HEK293 (cell line): ENCODE results near the gene CD81.

Source experiments
- CTCF ChIA-PET: fragments of 350-600 bp; formaldehyde crosslinking; extraction: SDS; loops from one replicate; lab custom pipeline; 2021; ENCODE audit warnings: antibody characterized with exemption; lab: Yijun Ruan, JAX
- POLR2A ChIA-PET: fragments of 300-600 bp; formaldehyde crosslinking; extraction: SDS; loops from one replicate; lab custom pipeline; 2020; ENCODE audit warnings: antibody characterized with exemption, inconsistent platforms; lab: Yijun Ruan, JAX
- H3K27ac ChIP-seq: fragments of 200-500 bp; sonication (Bioruptor generic); 2 replicates; pipeline ENCODE4 v1.5.1; 2014; ENCODE audit warnings: low read depth, low read length, control low read depth, inconsistent platforms; ENCODE audit errors: extremely low read depth
- H3K36me3 ChIP-seq, 2 experiments: fragments of 200-500 bp in 1 of 2; sonication (Bioruptor generic) in 1 of 2; 1 replicate in 1 of 2; 2 replicates in 1 of 2; pipeline ENCODE4 v1.5.1; 2014 to 2017; ENCODE audit warnings: inconsistent platforms in 2 of 2, low read length in 2 of 2; ENCODE audit not compliant: control insufficient read depth in 2 of 2, insufficient read depth in 1 of 2
- H3K4me1 ChIP-seq: fragments of 200-500 bp; sonication (Bioruptor generic); 2 replicates; pipeline ENCODE4 v1.5.1; 2014; ENCODE audit warnings: mild to moderate bottlenecking, low read length, inconsistent platforms; ENCODE audit not compliant: control insufficient read depth, insufficient read depth
- H3K4me3 ChIP-seq: 2 replicates; pipeline ENCODE4 v1.5.1; 2011; ENCODE audit warnings: low read depth, mild to moderate bottlenecking, control low read depth, low read length, moderate library complexity
- H3K9me3 ChIP-seq: fragments of 200-500 bp; sonication (Bioruptor generic); 2 replicates; pipeline ENCODE4 v1.5.1; 2014; ENCODE audit warnings: low read depth, low read length, inconsistent platforms; ENCODE audit not compliant: control insufficient read depth, insufficient read depth
- FEZF1 ChIP-seq: fragments of 450-650 bp; formaldehyde crosslinking; IDR thresholded peaks from 2 replicates; pipeline ENCODE4 v1.5.1; 2016; ENCODE audit warnings: missing biosample characterization, missing genetic modification characterization
- KLF1 ChIP-seq: fragments of 450-650 bp; formaldehyde crosslinking; IDR thresholded peaks from 2 replicates; pipeline ENCODE4 v1.5.1; 2016; ENCODE audit warnings: missing biosample characterization, missing genetic modification characterization
- KLF8 ChIP-seq: fragments of 450-650 bp; formaldehyde crosslinking; IDR thresholded peaks from 2 replicates; pipeline ENCODE4 v1.5.1; 2016; ENCODE audit warnings: missing biosample characterization, missing genetic modification characterization
- OVOL3 ChIP-seq: fragments of 450-650 bp; formaldehyde crosslinking; IDR thresholded peaks from 2 replicates; pipeline ENCODE4 v1.5.1; 2016; ENCODE audit warnings: missing biosample characterization, missing genetic modification characterization
- SALL2 ChIP-seq: fragments of 450-650 bp; formaldehyde crosslinking; IDR thresholded peaks from 2 replicates; pipeline ENCODE4 v1.5.0; 2017; ENCODE audit warnings: missing biosample characterization, mild to moderate bottlenecking, missing genetic modification characterization, borderline replicate concordance
- SCRT1 ChIP-seq: fragments of 450-650 bp; formaldehyde crosslinking; IDR thresholded peaks from 2 replicates; pipeline ENCODE4 v1.5.1; 2016; ENCODE audit warnings: missing biosample characterization, missing genetic modification characterization, borderline replicate concordance
- SCRT2 ChIP-seq: fragments of 450-650 bp; formaldehyde crosslinking; IDR thresholded peaks from 2 replicates; pipeline ENCODE4 v1.5.1; 2016; ENCODE audit warnings: missing biosample characterization, missing genetic modification characterization
- SP7 ChIP-seq: fragments of 450-650 bp; formaldehyde crosslinking; IDR thresholded peaks from 2 replicates; pipeline ENCODE4 v1.5.1; 2016; ENCODE audit warnings: missing biosample characterization, missing genetic modification characterization
- ZEB2 ChIP-seq: fragments of 450-650 bp; formaldehyde crosslinking; IDR thresholded peaks from 2 replicates; pipeline ENCODE4 v1.5.1; 2016; ENCODE audit warnings: missing biosample characterization, missing genetic modification characterization
- ZFP69B ChIP-seq: fragments of 450-650 bp; formaldehyde crosslinking; IDR thresholded peaks from 2 replicates; pipeline ENCODE4 v1.5.1; 2016; ENCODE audit warnings: missing biosample characterization, missing genetic modification characterization
- ZNF10 ChIP-seq: fragments of 450-650 bp; formaldehyde crosslinking; IDR thresholded peaks from 2 replicates; pipeline ENCODE4 v1.5.1; 2017; ENCODE audit warnings: missing biosample characterization, missing genetic modification characterization
- ZNF169 ChIP-seq: fragments of 450-650 bp; formaldehyde crosslinking; IDR thresholded peaks from 2 replicates; pipeline ENCODE4 v1.5.1; 2016; ENCODE audit warnings: missing biosample characterization, missing genetic modification characterization
- ZNF175 ChIP-seq: fragments of 450-650 bp; formaldehyde crosslinking; IDR thresholded peaks from 2 replicates; pipeline ENCODE4 v1.5.1; 2016; ENCODE audit warnings: missing biosample characterization, missing genetic modification characterization
- ZNF354C ChIP-seq: fragments of 450-650 bp; formaldehyde crosslinking; IDR thresholded peaks from 2 replicates; pipeline ENCODE4 v1.5.1; 2016; ENCODE audit warnings: missing biosample characterization, missing genetic modification characterization, low read depth, borderline replicate concordance
- ZNF621 ChIP-seq: fragments of 450-650 bp; formaldehyde crosslinking; IDR thresholded peaks from 2 replicates; pipeline ENCODE4 v1.5.1; 2017; ENCODE audit warnings: missing biosample characterization, missing genetic modification characterization
- ZNF624 ChIP-seq: fragments of 450-650 bp; formaldehyde crosslinking; IDR thresholded peaks from 2 replicates; pipeline ENCODE4 v1.5.1; 2017; ENCODE audit warnings: missing biosample characterization, missing genetic modification characterization
- ZNF626 ChIP-seq: fragments of 450-650 bp; sonication (Bioruptor Pico); formaldehyde crosslinking; IDR thresholded peaks from 2 replicates; pipeline ENCODE4 v1.5.1; 2018; ENCODE audit warnings: missing biosample characterization, missing genetic modification characterization, inconsistent platforms
- ZNF629 ChIP-seq: fragments of 450-650 bp; formaldehyde crosslinking; IDR thresholded peaks from 2 replicates; pipeline ENCODE4 v1.5.1; 2017; ENCODE audit warnings: missing biosample characterization, missing genetic modification characterization
- ZNF654 ChIP-seq: fragments of 450-650 bp; formaldehyde crosslinking; IDR thresholded peaks from 2 replicates; pipeline ENCODE4 v1.5.1; 2016; ENCODE audit warnings: low read depth, missing biosample characterization, missing genetic modification characterization
- ZNF837 ChIP-seq: fragments of 450-650 bp; formaldehyde crosslinking; IDR thresholded peaks from 2 replicates; pipeline ENCODE4 v1.5.1; 2016; ENCODE audit warnings: missing biosample characterization, missing genetic modification characterization
- TF ChIP-seq, protein P1 (sequence below): fragments of 450-650 bp; formaldehyde crosslinking; IDR thresholded peaks from 2 replicates; pipeline ENCODE4 v1.5.1; 2016; ENCODE audit warnings: missing biosample characterization, missing genetic modification characterization
- TF ChIP-seq, protein P2 (sequence below): fragments of 450-650 bp; formaldehyde crosslinking; IDR thresholded peaks from 2 replicates; pipeline ENCODE4 v1.5.1; 2016; ENCODE audit warnings: missing biosample characterization, missing genetic modification characterization, borderline replicate concordance

CD81 gene

DNA sequence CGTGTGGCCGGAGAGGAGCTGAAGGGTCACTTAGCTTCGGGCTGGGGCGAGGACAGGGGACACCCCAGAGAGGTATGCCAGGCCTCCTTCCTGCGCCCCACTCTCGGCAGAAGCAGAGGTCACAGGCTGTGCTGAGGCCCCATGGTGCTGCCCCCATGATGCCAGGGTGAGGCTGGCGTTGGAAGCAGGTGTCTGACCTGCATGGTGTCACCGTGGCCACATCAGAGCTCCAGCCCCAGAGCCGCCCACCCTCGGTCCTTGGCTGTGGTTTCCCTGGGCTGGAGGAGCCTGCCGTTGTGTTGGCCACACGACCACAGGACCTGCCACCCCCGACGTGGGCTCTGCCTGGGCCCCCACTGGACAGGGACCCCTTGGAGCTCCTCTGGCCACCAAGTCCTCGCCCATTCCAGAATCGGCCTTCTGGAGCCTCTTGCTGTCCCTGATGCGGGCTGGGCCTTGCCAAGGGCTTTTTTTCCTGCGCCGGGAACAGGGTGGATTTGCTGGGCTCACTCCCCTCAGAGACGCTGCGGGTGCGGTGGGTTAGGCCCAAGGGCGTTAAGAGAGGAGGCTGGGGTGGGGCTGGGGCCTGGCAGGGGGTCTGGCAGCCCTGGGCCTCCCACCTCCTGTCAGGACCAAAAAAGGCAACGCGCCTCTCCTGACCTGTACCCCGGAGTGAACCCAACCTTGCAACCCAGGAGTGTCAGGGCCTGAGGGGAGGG is 15.3 kb downstream of the CD81 start:
- TF ChIP-seq KLF1 (tag by site-specific recombination): peak; percentile 76
- TF ChIP-seq, protein P1, sequence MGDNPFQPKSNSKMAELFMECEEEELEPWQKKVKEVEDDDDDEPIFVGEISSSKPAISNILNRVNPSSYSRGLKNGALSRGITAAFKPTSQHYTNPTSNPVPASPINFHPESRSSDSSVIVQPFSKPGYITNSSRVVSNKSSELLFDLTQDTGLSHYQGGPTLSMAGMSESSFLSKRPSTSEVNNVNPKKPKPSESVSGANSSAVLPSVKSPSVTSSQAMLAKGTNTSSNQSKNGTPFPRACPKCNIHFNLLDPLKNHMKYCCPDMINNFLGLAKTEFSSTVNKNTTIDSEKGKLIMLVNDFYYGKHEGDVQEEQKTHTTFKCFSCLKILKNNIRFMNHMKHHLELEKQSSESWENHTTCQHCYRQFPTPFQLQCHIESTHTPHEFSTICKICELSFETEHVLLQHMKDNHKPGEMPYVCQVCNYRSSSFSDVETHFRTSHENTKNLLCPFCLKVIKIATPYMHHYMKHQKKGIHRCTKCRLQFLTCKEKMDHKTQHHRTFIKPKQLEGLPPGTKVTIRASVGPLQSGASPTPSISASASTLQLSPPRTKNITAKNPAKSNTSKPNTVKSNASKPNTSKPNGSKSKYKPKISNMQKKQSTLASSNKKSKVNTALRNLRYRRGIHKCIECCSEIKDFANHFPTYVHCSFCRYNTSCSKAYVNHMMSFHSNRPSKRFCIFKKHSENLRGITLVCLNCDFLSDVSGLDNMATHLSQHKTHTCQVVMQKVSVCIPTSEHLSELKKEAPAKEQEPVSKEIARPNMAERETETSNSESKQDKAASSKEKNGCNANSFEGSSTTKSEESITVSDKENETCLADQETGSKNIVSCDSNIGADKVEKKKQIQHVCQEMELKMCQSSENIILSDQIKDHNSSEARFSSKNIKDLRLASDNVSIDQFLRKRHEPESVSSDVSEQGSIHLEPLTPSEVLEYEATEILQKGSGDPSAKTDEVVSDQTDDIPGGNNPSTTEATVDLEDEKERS (tag by site-specific recombination): no peak
- peaks cover 0 to 85% of the 10 kb centered on the region in 2 experiments; a peak in 1 of 3 replicates for H3K36me3 ChIP-seq
- POLR2A ChIA-PET: no interaction called here

DNA sequence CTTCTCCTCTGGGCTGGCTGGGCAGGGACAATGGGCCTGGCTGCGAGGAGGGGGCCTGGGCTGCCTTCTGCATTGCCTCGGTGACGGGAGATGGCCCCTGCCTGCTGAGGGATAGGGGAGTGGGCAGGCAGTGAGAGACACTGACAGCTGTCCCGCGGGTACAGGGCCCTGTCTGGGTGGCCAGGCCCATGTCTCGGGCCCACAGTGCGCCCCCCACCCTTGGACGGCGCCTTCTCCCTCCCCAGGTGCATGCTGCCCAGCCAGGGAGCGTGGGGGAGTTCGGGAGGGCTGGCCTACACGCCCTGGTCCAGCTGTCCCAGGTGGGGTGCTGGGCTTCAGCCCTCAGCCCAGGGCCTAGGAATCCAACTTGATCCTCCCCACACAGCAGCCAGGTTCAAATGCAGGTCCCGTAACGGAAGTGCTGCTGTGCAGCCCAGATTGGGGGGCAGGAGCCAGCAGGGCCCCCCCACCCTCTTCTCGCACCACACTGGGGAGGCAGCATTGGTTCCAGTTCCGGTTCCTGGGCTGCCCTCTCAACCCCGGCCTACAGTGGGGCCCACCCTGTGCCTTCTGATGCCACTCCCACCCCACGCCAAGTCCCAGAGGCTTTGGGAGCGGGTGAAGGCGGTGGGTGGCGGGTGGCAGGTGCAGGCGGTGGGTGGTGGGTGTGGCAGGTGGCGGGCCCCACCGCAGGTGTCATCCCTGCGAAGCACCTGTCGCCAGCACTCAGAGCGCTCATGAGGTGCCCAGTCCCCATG is 16.2 kb downstream of the CD81 start:
- ChIA-PET CTCF (no interaction called here), POLR2A (no interaction called here)
- no peak overlapping the region for H3K27ac ChIP-seq
- peaks cover 0 to 92% of the 10 kb centered on the region in 2 experiments; a peak in 1 of 3 replicates for H3K36me3 ChIP-seq
- H3K4me1 ChIP-seq: no peaks in the 10 kb centered on the region
- H3K9me3 ChIP-seq: no peaks in the 10 kb centered on the region
- no peak overlapping the region for H3K4me3 ChIP-seq
- no peak for TF ChIP-seq ZNF654 (tag by site-specific recombination)
- 0 out of 2 replicates have a peak, but pooled peaks have one; percentile 31 for TF ChIP-seq SCRT1
- TF ChIP-seq ZFP69B (tag by site-specific recombination): 0 out of 2 replicates have a peak, but pooled peaks have one; percentile 18
- TF ChIP-seq ZNF624: no peak
- TF ChIP-seq ZNF175 (tag by site-specific recombination): no peak
- peak; percentile 56 for TF ChIP-seq SCRT2 (tag by site-specific recombination)

More for the DNA sequence above, 15.3 kb downstream of the CD81 start:
- Histone ChIP-seq H3K4me1 (no peaks in the 10 kb centered on the region), H3K27ac (no peak overlapping the region), H3K9me3 (no peaks in the 10 kb centered on the region), H3K4me3 (no peak overlapping the region)
- CTCF ChIA-PET: no interaction called here

DNA sequence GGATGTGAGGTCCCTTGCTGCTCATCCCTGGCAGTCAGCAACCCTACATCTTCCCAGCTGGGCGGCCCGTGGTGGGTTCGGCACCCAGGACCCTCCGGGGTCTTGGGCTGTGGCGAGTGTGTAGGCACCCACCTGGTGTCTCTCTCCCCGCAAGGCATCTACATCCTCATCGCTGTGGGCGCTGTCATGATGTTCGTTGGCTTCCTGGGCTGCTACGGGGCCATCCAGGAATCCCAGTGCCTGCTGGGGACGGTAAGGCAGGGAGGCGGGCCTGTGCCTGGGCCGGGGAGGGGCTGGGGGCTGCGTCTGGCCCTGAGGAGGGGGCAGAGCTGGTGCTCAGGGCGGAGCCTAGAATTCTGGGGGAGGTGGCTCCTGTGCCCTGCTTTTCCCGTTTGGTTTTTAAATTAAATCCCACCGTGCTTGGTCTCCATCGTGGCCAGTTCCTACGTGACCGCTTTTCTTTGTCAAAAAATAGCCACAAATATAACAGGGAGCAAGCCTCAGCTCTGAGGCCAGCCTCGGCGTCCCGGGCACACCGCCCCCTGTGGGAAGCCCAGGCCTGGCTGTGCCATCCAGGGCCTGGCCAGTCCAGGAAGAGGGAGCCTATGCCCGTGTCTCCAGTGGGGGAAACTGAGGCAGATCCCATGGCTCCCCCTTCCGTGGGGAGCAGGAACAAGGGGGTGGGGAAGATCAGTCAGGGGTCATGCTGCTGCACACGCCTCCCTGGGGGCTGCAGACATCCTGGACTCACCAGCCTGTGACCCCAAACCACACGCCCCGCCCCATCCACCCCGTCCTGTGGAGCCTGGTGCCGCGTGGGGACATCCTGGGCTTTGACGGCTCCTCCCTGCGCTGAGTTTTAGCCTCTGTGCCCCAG is 17.1 kb downstream of the CD81 start:
- H3K36me3 ChIP-seq: peaks cover 0 to 88% of the 10 kb centered on the region in 2 experiments; a peak in 1 of 3 replicates
- H3K9me3 ChIP-seq: no peaks in the 10 kb centered on the region
- TF ChIP-seq ZNF354C (tag by site-specific recombination) (no peak), OVOL3 (tag by site-specific recombination) (no peak), ZNF10 (no peak), FEZF1 (tag by site-specific recombination) (no peak)
- CTCF ChIA-PET: interaction anchor here (0.6 to 0.7 kb wide), 2 partner anchors 25 to 51 kb away, joined by 3 to 4 read pairs; no protein-coding TSS in a partner anchor
- no peaks in the 10 kb centered on the region for H3K4me1 ChIP-seq
- no peak overlapping the region for H3K27ac ChIP-seq
- POLR2A ChIA-PET: no interaction called here
- H3K4me3 ChIP-seq: no peak overlapping the region

DNA sequence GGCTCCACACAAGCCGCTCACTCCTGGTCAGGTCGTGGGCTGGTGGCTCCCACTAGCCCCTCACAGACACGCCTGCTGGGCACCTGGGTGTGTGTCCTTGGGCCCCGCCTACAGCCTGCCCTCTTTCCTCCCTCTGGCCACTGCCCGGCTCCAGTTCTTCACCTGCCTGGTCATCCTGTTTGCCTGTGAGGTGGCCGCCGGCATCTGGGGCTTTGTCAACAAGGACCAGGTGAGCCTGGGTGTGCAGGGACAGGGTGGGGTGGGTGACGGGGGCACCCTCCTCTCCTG is 17.7 kb downstream of the CD81 start:
- Histone ChIP-seq H3K9me3 (no peaks in the 10 kb centered on the region), H3K27ac (no peak overlapping the region), H3K4me1 (no peaks in the 10 kb centered on the region), H3K36me3 (peaks cover 0 to 82% of the 10 kb centered on the region in 2 experiments; a peak in 1 of 3 replicates), H3K4me3 (no peak overlapping the region)
- CTCF ChIA-PET: interaction anchor here (0.6 kb wide), 1 partner anchor 25 kb away, joined by 4 read pairs; no protein-coding TSS in a partner anchor
- POLR2A ChIA-PET: no interaction called here
- TF ChIP-seq, protein P2, sequence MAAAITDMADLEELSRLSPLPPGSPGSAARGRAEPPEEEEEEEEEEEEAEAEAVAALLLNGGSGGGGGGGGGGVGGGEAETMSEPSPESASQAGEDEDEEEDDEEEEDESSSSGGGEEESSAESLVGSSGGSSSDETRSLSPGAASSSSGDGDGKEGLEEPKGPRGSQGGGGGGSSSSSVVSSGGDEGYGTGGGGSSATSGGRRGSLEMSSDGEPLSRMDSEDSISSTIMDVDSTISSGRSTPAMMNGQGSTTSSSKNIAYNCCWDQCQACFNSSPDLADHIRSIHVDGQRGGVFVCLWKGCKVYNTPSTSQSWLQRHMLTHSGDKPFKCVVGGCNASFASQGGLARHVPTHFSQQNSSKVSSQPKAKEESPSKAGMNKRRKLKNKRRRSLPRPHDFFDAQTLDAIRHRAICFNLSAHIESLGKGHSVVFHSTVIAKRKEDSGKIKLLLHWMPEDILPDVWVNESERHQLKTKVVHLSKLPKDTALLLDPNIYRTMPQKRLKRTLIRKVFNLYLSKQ (tag by site-specific recombination): no peak
- TF ChIP-seq SP7 (tag by site-specific recombination): no peak
- no peak for TF ChIP-seq ZNF10
- no peak for TF ChIP-seq SALL2 (tag by site-specific recombination)
- TF ChIP-seq ZEB2 (tag by site-specific recombination): no peak
- no peak for TF ChIP-seq ZNF621 (tag by site-specific recombination)
- TF ChIP-seq ZNF626 (tag by site-specific recombination): no peak
- no peak for TF ChIP-seq ZNF629
- no peak for TF ChIP-seq ZNF837 (tag by site-specific recombination)
- no peak for TF ChIP-seq KLF8 (tag by site-specific recombination)
- no peak for TF ChIP-seq ZNF169 (tag by site-specific recombination)
